H1 (cell line): ENCODE data around the gene KNOP1. TPM values are rescaled to one million over a fixed set of nuclear protein-coding genes. Genes with fewer than 3 reads are reported as not detected.

Experiments used
- CTCF ChIA-PET: fragments of 300-600 bp; sonication (Branson Sonifier 250); formaldehyde crosslinking; loops from one replicate; lab custom pipeline; 2021; ENCODE audit not compliant: partially characterized antibody; lab: Charles Lee
- POLR2A ChIA-PET: fragments of 300-600 bp; sonication (Branson Sonifier 250); formaldehyde crosslinking; loops from one replicate; lab custom pipeline; 2021; ENCODE audit warnings: inconsistent platforms; ENCODE audit not compliant: partially characterized antibody; lab: Charles Lee
- DNase-seq, 2 experiments: peaks; one replicate each; pipeline versions ENCODE4 v3.0.0 to v3.0.0-alpha.2; 2010 to 2022; ENCODE audit warnings: low spot score in 2 of 2, low read depth in 1 of 2, mixed read lengths in 1 of 2
- FAIRE-seq: peaks from 2 replicates; lab custom pipeline; 2011; peaks lifted over from hg19 to GRCh38; lab: Jason Lieb, UNC
- H2AFZ ChIP-seq: 2 replicates; pipeline ENCODE4 v1.8.1; 2012; ENCODE audit warnings: low read length, inconsistent platforms
- H2AK5ac ChIP-seq: 2 replicates; pipeline ENCODE4 v1.6.1; 2013; ENCODE audit warnings: low read depth, low read length
- H2BK120ac ChIP-seq: replicated peaks from 2 replicates; pipeline ENCODE3; 2013; ENCODE audit warnings: low read depth, low read length, inconsistent platforms
- H2BK12ac ChIP-seq: 2 replicates; pipeline ENCODE4 v1.6.1; 2013; ENCODE audit warnings: low read depth, low read length
- H2BK15ac ChIP-seq: 2 replicates; pipeline ENCODE4 v1.6.1; 2013; ENCODE audit warnings: low read length
- H2BK20ac ChIP-seq: 2 replicates; pipeline ENCODE4 v1.6.1; 2013; ENCODE audit warnings: low read length
- H2BK5ac ChIP-seq: 2 replicates; pipeline ENCODE4 v1.6.1; 2013; ENCODE audit warnings: low read depth, low read length
- H3K14ac ChIP-seq: 2 replicates; pipeline ENCODE4 v1.6.1; 2013; ENCODE audit warnings: inconsistent platforms; ENCODE audit not compliant: insufficient read length
- H3K18ac ChIP-seq: 2 replicates; pipeline ENCODE4 v1.6.1; 2013; ENCODE audit warnings: low read length; ENCODE audit errors: extremely low read depth
- H3K23ac ChIP-seq: 2 replicates; pipeline ENCODE4 v1.6.1; 2013; ENCODE audit warnings: inconsistent platforms; ENCODE audit not compliant: insufficient read length
- H3K23me2 ChIP-seq: 2 replicates; pipeline ENCODE4 v1.6.1; 2013; ENCODE audit warnings: low read depth, low read length
- H3K27ac ChIP-seq: 2 replicates; pipeline ENCODE4 v1.6.1; 2011; ENCODE audit warnings: low read depth, low read length, inconsistent platforms
- H3K27me3 ChIP-seq, 4 experiments: replicated peaks in 1 of 4; 1 replicate in 1 of 4; 2 replicates in 3 of 4; pipeline versions ENCODE4 v1.6.1 to v1.8.1; 2011 to 2013; ENCODE audit warnings: low read length in 3 of 4, mild to moderate bottlenecking in 3 of 4, inconsistent platforms in 2 of 4, mixed read lengths in 2 of 4, moderate library complexity in 1 of 4; ENCODE audit not compliant: control insufficient read depth in 3 of 4, insufficient read depth in 3 of 4; ENCODE audit errors: extremely low read depth in 1 of 4
- H3K36me3 ChIP-seq, 4 experiments: 2 replicates each; pipeline versions ENCODE4 v1.6.1 to v1.8.1; 2011 to 2013; ENCODE audit warnings: mild to moderate bottlenecking in 4 of 4, low read length in 3 of 4, moderate library complexity in 2 of 4, control low read depth in 1 of 4, inconsistent platforms in 1 of 4; ENCODE audit not compliant: insufficient read depth in 4 of 4, control insufficient read depth in 2 of 4
- H3K4ac ChIP-seq: replicated peaks from 2 replicates; pipeline ENCODE3; 2013; ENCODE audit warnings: low read length, low read depth, mixed read lengths, inconsistent platforms; ENCODE audit not compliant: insufficient read length
- H3K4me1 ChIP-seq, 4 experiments: replicated peaks in 1 of 4; 1 replicate in 1 of 4; 2 replicates in 3 of 4; pipeline versions ENCODE4 v1.6.1 to v1.8.1; 2011 to 2013; ENCODE audit warnings: low read length in 3 of 4, inconsistent platforms in 2 of 4, mixed read lengths in 1 of 4; ENCODE audit not compliant: insufficient read depth in 4 of 4, control insufficient read depth in 3 of 4
- H3K4me2 ChIP-seq, 2 experiments: 2 replicates each; pipeline versions ENCODE4 v1.6.1 to v1.8.1; 2011 to 2013; ENCODE audit warnings: low read depth in 2 of 2, low read length in 2 of 2, control low read depth in 1 of 2, inconsistent platforms in 1 of 2, mild to moderate bottlenecking in 1 of 2; ENCODE audit not compliant: insufficient read depth in 1 of 2
- H3K4me3 ChIP-seq, 4 experiments: fragments of 200-600, 300-600 bp in 1 of 4; sonication (generic), shearing (Covaris generic), sonication (Bioruptor Twin) in 1 of 4; 2 replicates each; pipeline versions ENCODE4 v1.5.1 to v1.8.1; 2011 to 2016; ENCODE audit warnings: low read length in 4 of 4, low read depth in 3 of 4, control low read depth in 2 of 4, inconsistent platforms in 2 of 4, mild to moderate bottlenecking in 2 of 4, mixed read lengths in 1 of 4, moderate library complexity in 1 of 4; ENCODE audit not compliant: insufficient read depth in 2 of 4; ENCODE audit errors: extremely low read depth in 1 of 4
- H3K56ac ChIP-seq: replicated peaks from 2 replicates; pipeline ENCODE3; 2013; ENCODE audit warnings: low read depth, mild to moderate bottlenecking, mixed read lengths, low read length, inconsistent platforms; ENCODE audit not compliant: insufficient read length
- H3K79me1 ChIP-seq: 2 replicates; pipeline ENCODE4 v1.6.1; 2013; ENCODE audit warnings: low read depth, low read length, control low read depth
- H3K79me2 ChIP-seq, 2 experiments: 2 replicates each; pipeline versions ENCODE4 v1.6.1 to v1.8.1; 2012 to 2013; ENCODE audit warnings: low read length in 2 of 2, mild to moderate bottlenecking in 2 of 2, inconsistent platforms in 1 of 2; ENCODE audit not compliant: insufficient read depth in 2 of 2, control insufficient read depth in 1 of 2
- H3K9ac ChIP-seq, 4 experiments: replicated peaks in 1 of 4; 1 replicate in 1 of 4; 2 replicates in 3 of 4; pipeline versions ENCODE4 v1.6.1 to v1.8.1; 2011 to 2013; ENCODE audit warnings: low read depth in 3 of 4, low read length in 3 of 4, control low read depth in 2 of 4, mild to moderate bottlenecking in 2 of 4, moderate library complexity in 2 of 4, inconsistent platforms in 1 of 4; ENCODE audit errors: extremely low read depth in 1 of 4
- H3K9me3 ChIP-seq, 2 experiments: 2 replicates each; pipeline versions ENCODE4 v1.6.1 to v1.8.1; 2012 to 2013; ENCODE audit warnings: mild to moderate bottlenecking in 2 of 2, moderate library complexity in 2 of 2, control low read depth in 1 of 2, inconsistent platforms in 1 of 2, low read depth in 1 of 2, low read length in 1 of 2, mixed read lengths in 1 of 2; ENCODE audit not compliant: insufficient read depth in 2 of 2
- H4K20me1 ChIP-seq, 2 experiments: replicated peaks in 1 of 2; 2 replicates each; pipeline versions ENCODE3 to v1.8.1; 2011 to 2013; ENCODE audit warnings: inconsistent platforms in 2 of 2, low read length in 2 of 2, mild to moderate bottlenecking in 1 of 2; ENCODE audit not compliant: insufficient read depth in 2 of 2, control insufficient read depth in 1 of 2
- H4K5ac ChIP-seq: 2 replicates; pipeline ENCODE4 v1.6.1; 2013; ENCODE audit warnings: low read length, low read depth, mixed read lengths, inconsistent platforms; ENCODE audit not compliant: insufficient read length
- H4K8ac ChIP-seq: 2 replicates; pipeline ENCODE4 v1.8.0; 2013; ENCODE audit warnings: mild to moderate bottlenecking, moderate library complexity, low read length, inconsistent platforms; ENCODE audit not compliant: insufficient read depth; ENCODE audit errors: extremely low read depth
- H4K91ac ChIP-seq: replicated peaks from 2 replicates; pipeline ENCODE3; 2013; ENCODE audit warnings: low read length, mixed read lengths, inconsistent platforms; ENCODE audit not compliant: insufficient read length
- ASH2L ChIP-seq: fragments of 200-600, 300-600 bp; sonication (generic); IDR thresholded peaks from one replicate; pipeline ENCODE4 v1.7.1; 2017; ENCODE audit warnings: low read length
- CHD2 ChIP-seq: IDR thresholded peaks from 2 replicates; pipeline ENCODE4 v1.6.1; 2012; ENCODE audit warnings: low read length, improper control_type of control experiment
- CTCF ChIP-seq, 3 experiments: IDR thresholded peaks; 1 replicate in 2 of 3; 2 replicates in 1 of 3; pipeline versions ENCODE4 v1.5.1 to v1.6.1; 2011; ENCODE audit warnings: low read length in 3 of 3, mild to moderate bottlenecking in 3 of 3, inconsistent platforms in 2 of 3, low read depth in 1 of 3, moderate library complexity in 1 of 3; ENCODE audit not compliant: insufficient read depth in 1 of 3; ENCODE audit errors: control extremely low read depth in 1 of 3
- EZH2 ChIP-seq: fragments of 200-600 bp; sonication (generic); IDR thresholded peaks from 2 replicates; pipeline ENCODE4 v1.7.1; 2012; ENCODE audit warnings: low read depth, mild to moderate bottlenecking, moderate library complexity, low read length, inconsistent platforms; ENCODE audit not compliant: severe bottlenecking
- RBBP5 ChIP-seq: IDR thresholded peaks from 2 replicates; pipeline ENCODE4 v1.7.1; 2012; ENCODE audit warnings: low read depth, mild to moderate bottlenecking, inconsistent platforms, low read length, moderate library complexity, borderline replicate concordance
- RFX5 ChIP-seq: IDR thresholded peaks from 2 replicates; pipeline ENCODE4 v1.6.1; 2011; ENCODE audit warnings: low read depth, low read length, improper control_type of control experiment, borderline replicate concordance
- RNF2 ChIP-seq: fragments of 200-900, 300-1000 bp; sonication (generic); IDR thresholded peaks from 2 replicates; pipeline ENCODE4 v1.7.1; 2016; ENCODE audit warnings: borderline replicate concordance, low read depth, mild to moderate bottlenecking, antibody characterized with exemption, low read length; ENCODE audit not compliant: poor library complexity, severe bottlenecking; ENCODE audit errors: missing control alignments
- RXRA ChIP-seq: IDR thresholded peaks from 2 replicates; pipeline ENCODE4 v1.6.1; 2011; ENCODE audit warnings: low read depth, mild to moderate bottlenecking, low read length, moderate library complexity; ENCODE audit not compliant: insufficient read depth
- SAP30 ChIP-seq: fragments of 300-600 bp; sonication (generic); IDR thresholded peaks from 2 replicates; pipeline ENCODE4 v1.7.1; 2012; ENCODE audit warnings: low read length, moderate library complexity, mild to moderate bottlenecking, inconsistent platforms; ENCODE audit not compliant: insufficient read depth, insufficient replicate concordance
- SRF ChIP-seq: IDR thresholded peaks from 2 replicates; pipeline ENCODE4 v1.6.1; 2011; ENCODE audit warnings: mild to moderate bottlenecking, low read depth, low read length, moderate library complexity
- TAF7 ChIP-seq: optimal IDR thresholded peaks from 2 replicates; pipeline ENCODE3; 2011; ENCODE audit warnings: low read depth, mild to moderate bottlenecking, inconsistent platforms, low read length, moderate library complexity, borderline replicate concordance
- TBP ChIP-seq: IDR thresholded peaks from 2 replicates; pipeline ENCODE4 v1.6.1; 2011; ENCODE audit warnings: low read depth, low read length, improper control_type of control experiment
- WGBS, 2 experiments: shearing (Covaris generic) in 1 of 2; methylation state at CpG; one replicate each; pipeline versions ENCODE4 v1.1.6 to v1.1.7; 2013 to 2015; ENCODE audit warnings: low lambda C conversion rate in 2 of 2, mixed read lengths in 2 of 2, inconsistent platforms in 1 of 2, low coverage in 1 of 2, missing lambda C conversion rate in 1 of 2; ENCODE audit not compliant: insufficient replicate concordance in 2 of 2, insufficient coverage in 1 of 2, insufficient read length in 1 of 2; ENCODE audit errors: extremely low coverage in 1 of 2, missing lambda C conversion rate in 1 of 2; 5-methylcytosine and 5-hydroxymethylcytosine counted together
- polyA plus RNA-seq, 7 experiments: library from polyadenylated mRNA; depleted of rRNA in 3 of 7; stranded (reverse) in 5 of 7; unstranded in 2 of 7; fragments of >200 nt in 5 of 7; fragments of 200-250 nt in 2 of 7; gene quantifications; 1 replicate in 5 of 7; 2 replicates in 1 of 7; 4 replicates in 1 of 7; pipeline versions ENCODE4 v1.2.1 to v1.2.3, GENCODE V29; 2011 to 2013; ENCODE audit warnings: missing spikeins in 2 of 7, mixed read lengths in 2 of 7
- total RNA-seq: library from RNA; stranded (reverse); fragmentation: NEBNext Ultra II Directional; extraction: Animal tissue kit (Norgen Biotek cat#: 25700); gene quantifications from 2 replicates; pipeline ENCODE4 v1.2.1, GENCODE V29; 2021

Gene KNOP1
- total and polyA plus RNA-seq, 2 of the 8 experiments (the other 6 are each of a cell fraction or from before 2014, with no cell fraction given): 21.6 to 87.9 TPM

- CTCF ChIA-PET: no interaction called here
- no peaks in the 10 kb centered on the region for H3K79me1 ChIP-seq
- no peak for DNase-seq
- TF ChIP-seq RNF2 (no peak), CTCF (IDR thresholded peaks at IDR 0.05; ENCODE audit: control extremely low read depth in 1 of 3, insufficient read depth in 1 of 3, low read depth in 1 of 3, low read length in 3 of 3) (no peak), RFX5 (no peak), RXRA (no peak), CHD2 (no peak), ASH2L (no peak), SAP30 (no peak), RBBP5 (no peak), TAF7 (no peak), EZH2 (no peak), SRF (no peak), TBP (no peak)
Observed at GRCh38 chr16:19744670-19745069, 26.6 kb upstream of the KNOP1 start.

More at GRCh38 chr16:19744670-19745069, 26.6 kb upstream of the KNOP1 start:
- Histone ChIP-seq H3K79me2 (no peaks in the 10 kb centered on the region), H4K91ac (no peak overlapping the region), H3K36me3 (no peaks in the 10 kb centered on the region), H3K4me2 (no peak overlapping the region), H2AK5ac (no peak overlapping the region), H3K23me2 (no peaks in the 10 kb centered on the region), H3K27me3 (no peaks in the 10 kb centered on the region), H3K9ac (no peak overlapping the region), H3K4me1 (no peaks in the 10 kb centered on the region), H3K27ac (no peak overlapping the region), H2BK12ac (no peak overlapping the region), H2BK5ac (no peak overlapping the region), H3K4ac (no peak overlapping the region), H3K14ac (no peak overlapping the region), H4K20me1 (no peaks in the 10 kb centered on the region), H4K8ac (no peak overlapping the region), H3K56ac (no peak overlapping the region), H2BK15ac (no peak overlapping the region), H3K9me3 (no peaks in the 10 kb centered on the region), H3K18ac (no peak overlapping the region), H2BK20ac (no peak overlapping the region), H2BK120ac (no peak overlapping the region), H4K5ac (no peak overlapping the region), H3K4me3 (no peak overlapping the region), H2AFZ (no peak overlapping the region), H3K23ac (no peak overlapping the region)
- FAIRE-seq: no peak
- 88% methylated on average over 3 of the region's 3 CpGs; no CpG with 5 or more reads in 1 of the 2 experiments for WGBS, 2 experiments
- POLR2A ChIA-PET: no interaction called here
